Endothelial cell of umbilical vein (primary cell): ENCODE results near the gene TLCD3B. TPM values are rescaled to one million over a fixed set of nuclear protein-coding genes. Genes with fewer than 3 reads are reported as not detected.
A peak's percentile ranks its signal among the peaks of the same experiment; 100 is the strongest.
"Not testable (repeated sequence)": the region's sequence is repeated elsewhere in the genome, so short reads cannot be mapped to it uniquely, and the experiment has no call there.

Source experiments
- BruUV-seq: library from RNA; stranded (reverse); fragments of 400-500 nt; replicated peaks from 2 replicates; lab custom pipeline; 2021; lab: Mats Ljungman, UMichigan
- CTCF ChIA-PET: fragments of 300-600, 350-600 bp; sonication (Branson Sonifier 250); formaldehyde crosslinking; loops from one replicate; lab custom pipeline; 2021; ENCODE audit warnings: antibody characterized with exemption, inconsistent platforms; lab: Charles Lee
- POLR2A ChIA-PET: fragments of 300-600, 350-600 bp; sonication (Branson Sonifier 250); formaldehyde crosslinking; loops from one replicate; lab custom pipeline; 2021; ENCODE audit warnings: antibody characterized with exemption, inconsistent platforms; lab: Charles Lee
- DNase-seq: peaks from one replicate; pipeline ENCODE4 v3.0.0-alpha.2; 2011; ENCODE audit warnings: low read depth, low spot score
- FAIRE-seq: peaks from 2 replicates; lab custom pipeline; 2011; peaks lifted over from hg19 to GRCh38; lab: Jason Lieb, UNC
- H2AFZ ChIP-seq: 2 replicates; pipeline ENCODE4 v1.6.0; 2012; ENCODE audit warnings: low read depth, low read length, control low read depth, inconsistent platforms
- H3K27ac ChIP-seq: 2 replicates; pipeline ENCODE4 v1.5.1; 2011; ENCODE audit warnings: low read depth, mild to moderate bottlenecking, control low read depth, low read length, moderate library complexity; ENCODE audit not compliant: insufficient read depth
- H3K27me3 ChIP-seq, 2 experiments: 2 replicates each; pipeline versions ENCODE4 v1.6.0 to v1.6.1; 2011; ENCODE audit warnings: low read length in 2 of 2, mixed read lengths in 1 of 2; ENCODE audit not compliant: control insufficient read depth in 2 of 2, insufficient read depth in 2 of 2
- H3K36me3 ChIP-seq, 2 experiments: 2 replicates in 1 of 2; 3 replicates in 1 of 2; pipeline ENCODE4 v1.5.1; 2011; ENCODE audit warnings: low read length in 2 of 2, mild to moderate bottlenecking in 1 of 2, moderate library complexity in 1 of 2; ENCODE audit not compliant: control insufficient read depth in 2 of 2, insufficient read depth in 2 of 2; ENCODE audit errors: extremely low read depth in 1 of 2
- H3K4me1 ChIP-seq: 3 replicates; pipeline ENCODE4 v1.5.1; 2011; ENCODE audit warnings: mild to moderate bottlenecking, low read length; ENCODE audit not compliant: control insufficient read depth, insufficient read depth; ENCODE audit errors: extremely low read depth
- H3K4me2 ChIP-seq: 2 replicates; pipeline ENCODE4 v1.6.1; 2011; ENCODE audit warnings: low read length, control low read depth, mixed read lengths; ENCODE audit not compliant: insufficient read depth
- H3K4me3 ChIP-seq, 3 experiments: fragments of 200-600 bp in 1 of 3; sonication (generic), shearing (Covaris generic) in 1 of 3; replicated peaks in 1 of 3; 2 replicates each; pipeline ENCODE4 v1.5.1; 2011 to 2016; ENCODE audit warnings: control low read depth in 3 of 3, low read length in 3 of 3, mild to moderate bottlenecking in 2 of 3, inconsistent platforms in 1 of 3, low read depth in 1 of 3, moderate library complexity in 1 of 3; ENCODE audit not compliant: insufficient read depth in 1 of 3
- H3K79me2 ChIP-seq: 2 replicates; pipeline ENCODE4 v1.6.0; 2012; ENCODE audit warnings: low read length, inconsistent platforms; ENCODE audit not compliant: control insufficient read depth, insufficient read depth
- H3K9ac ChIP-seq: replicated peaks from 2 replicates; pipeline ENCODE3; 2011; ENCODE audit warnings: low read length, control low read depth; ENCODE audit not compliant: insufficient read depth; ENCODE audit errors: extremely low read depth
- H3K9me1 ChIP-seq: replicated peaks from 3 replicates; pipeline ENCODE4 v1.6.0; 2011; ENCODE audit warnings: mild to moderate bottlenecking, low read length; ENCODE audit not compliant: control insufficient read depth, insufficient read depth; ENCODE audit errors: extremely low read depth
- H3K9me3 ChIP-seq: replicated peaks from 2 replicates; pipeline ENCODE4 v1.5.1; 2012; ENCODE audit warnings: low read length, inconsistent platforms; ENCODE audit not compliant: control insufficient read depth, insufficient read depth
- H4K20me1 ChIP-seq: replicated peaks from 2 replicates; pipeline ENCODE3; 2011; ENCODE audit warnings: mild to moderate bottlenecking, low read length; ENCODE audit not compliant: control insufficient read depth, insufficient read depth; ENCODE audit errors: extremely low read depth
- CTCF ChIP-seq, 2 donors: IDR thresholded peaks; 1 replicate in 1 of 2; 2 replicates in 1 of 2; pipeline ENCODE4 v1.5.1; 2011; ENCODE audit warnings: low read length in 2 of 2, mild to moderate bottlenecking in 2 of 2, moderate library complexity in 2 of 2, control low read depth in 1 of 2, inconsistent platforms in 1 of 2, low read depth in 1 of 2; ENCODE audit not compliant: insufficient read depth in 1 of 2; ENCODE audit errors: extremely low read depth in 1 of 2
- JUN ChIP-seq: IDR thresholded peaks from 2 replicates; pipeline ENCODE4 v1.6.1; 2011; ENCODE audit warnings: borderline replicate concordance, low read depth; ENCODE audit not compliant: insufficient read length, insufficient read depth
- dilution Hi-C: fragments of 300-500 bp; cut with MboI; formaldehyde crosslinking; loops from one replicate; pipeline ENCODE4 v1.15.0; 2019; ENCODE audit warnings: low sequenced_read_pairs; ENCODE audit not compliant: extremely low pct_ligation_motif_present
- intact Hi-C: fragments of 100-400 bp; cut with micrococcal nuclease; formaldehyde crosslinking; loops from one replicate; pipeline ENCODE4 v1.10.0; 2022
- polyA plus RNA-seq, 4 experiments: library from polyadenylated mRNA; depleted of rRNA in 3 of 4; stranded (reverse) in 3 of 4; unstranded in 1 of 4; fragments of >200 nt; gene quantifications; 2 replicates each; pipeline versions ENCODE4 v1.2.1 to v1.2.3, GENCODE V29; 2011 to 2012; ENCODE audit warnings: missing spikeins in 1 of 4
- total RNA-seq: library from RNA; stranded (reverse); gene quantifications from 2 replicates; pipeline ENCODE4 v1.2.3, GENCODE V29; 2021

Gene TLCD3B
- total and polyA plus RNA-seq, 2 donors (not counting 3 experiments of a cell fraction or from before 2014, with no cell fraction given): 0.37 to 0.86 TPM

GRCh38 chr16:30041841-30042240 is 10.8 kb upstream of the TLCD3B start:
- Histone ChIP-seq H3K4me2 (no peak overlapping the region), H3K79me2 (no peaks in the 10 kb centered on the region), H3K27me3 (no peaks in the 10 kb centered on the region), H3K9me1 (no peaks in the 10 kb centered on the region), H3K4me3 (no peak overlapping the region), H2AFZ (no peak overlapping the region), H3K9ac (no peak overlapping the region), H3K36me3 (no peaks in the 10 kb centered on the region), H3K4me1 (no peaks in the 10 kb centered on the region), H3K9me3 (no peaks in the 10 kb centered on the region), H3K27ac (no peak overlapping the region), H4K20me1 (no peaks in the 10 kb centered on the region)
- CTCF ChIA-PET: interaction anchor here (0.8 to 5.9 kb wide), 7 partner anchors 9 to 50 kb away, joined by 3 to 38 read pairs (median 7); partner anchors contain the start of genes ALDOA and TBX6
- no TSS peak for BruUV-seq
- intact Hi-C loops: loop anchor here (1.0 kb wide), 1 partner anchor 50 kb away; no protein-coding TSS in a partner anchor
- dilution Hi-C loops: no loop called here
- POLR2A ChIA-PET: no interaction called here
- FAIRE-seq: no peak
- TF ChIP-seq CTCF (IDR thresholded peaks at IDR 0.05; ENCODE audit: extremely low read depth in 1 of 2, insufficient read depth in 1 of 2, low read depth in 1 of 2, low read length in 2 of 2) (peak in 1 of 2 donors; percentile 23), JUN (no peak)
- DNase-seq: peak; percentile 66

DNA sequence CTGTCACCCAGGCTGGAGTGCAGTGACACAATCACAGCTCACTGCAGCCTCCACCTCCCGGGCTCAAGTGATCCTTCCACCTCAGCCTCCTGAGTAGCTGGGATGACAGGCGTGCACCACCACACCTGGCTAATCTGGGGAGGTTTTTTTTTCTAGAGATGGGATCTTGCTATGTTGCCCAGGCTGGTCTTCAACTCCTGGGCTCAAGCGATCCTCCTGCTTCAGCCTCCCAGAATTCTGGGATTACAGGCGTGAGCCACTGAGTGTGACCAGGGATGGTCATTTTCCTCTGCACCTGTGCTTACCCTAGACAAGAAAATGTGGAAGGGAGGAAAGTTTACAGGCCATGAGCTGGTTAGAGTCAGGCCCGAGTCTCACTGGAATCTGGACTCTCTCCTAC is 9.6 kb upstream of the TLCD3B start:
- dilution Hi-C loops: not testable (repeated sequence)

More for the DNA sequence above, 9.6 kb upstream of the TLCD3B start:
- H3K27me3 ChIP-seq, H3K4me2 ChIP-seq, BruUV-seq, H3K79me2 ChIP-seq, H3K4me1 ChIP-seq, H3K9me3 ChIP-seq, H3K4me3 ChIP-seq, intact Hi-C loops, H3K9ac ChIP-seq, H3K36me3 ChIP-seq, H2AFZ ChIP-seq, DNase-seq, H4K20me1 ChIP-seq, POLR2A ChIA-PET, FAIRE-seq, H3K9me1 ChIP-seq, H3K27ac ChIP-seq: not testable (repeated sequence)
- CTCF ChIA-PET: interaction anchor here (0.8 to 5.9 kb wide), 6 partner anchors 8 to 349 kb away, joined by 4 to 38 read pairs (median 20); partner anchors contain the start of gene TBX6
